ENCODE measurements around the gene HDAC11. TPM values are rescaled to one million over a fixed set of nuclear protein-coding genes. Genes with fewer than 3 reads are reported as not detected.

The HDAC11 gene
- total RNA-seq, 1 experiment from 2014 or later = 12.0 TPM

GRCh38 chr3:13532631-13533030 is 52.5 kb downstream of the HDAC11 start (continued):
- TF ChIP-seq ZNF416 (CRISPR knock-in tag; IDR thresholded peaks at IDR 0.05) = no peak
- TF ChIP-seq E2F1 (CRISPR knock-in tag; IDR thresholded peaks at IDR 0.05) = no peak
- TF ChIP-seq ATF1 (CRISPR knock-in tag; IDR thresholded peaks at IDR 0.05) = no peak
- no peak for TF ChIP-seq SP1 (CRISPR knock-in tag; conservative IDR thresholded peaks at IDR 0.05)
- no peak for TF ChIP-seq USF1 (CRISPR knock-in tag; IDR thresholded peaks at IDR 0.05)
- TF ChIP-seq OVOL2 (CRISPR knock-in tag; IDR thresholded peaks at IDR 0.05; ENCODE audit: borderline replicate concordance) = no peak
- no peak for TF ChIP-seq MLX (CRISPR knock-in tag; IDR thresholded peaks at IDR 0.05)

- ATAC-seq (no peak), DNase-seq (ENCODE audit: low spot score) (no peak)
- Mint-ChIP-seq H3K4me1 (peaks cover 18% of the 10 kb centered on the region), H3K27ac (no peak overlapping the region; the same call in 1 of the 2 replicates), H3K27me3 (ENCODE audit: low read depth) (no peaks in the 10 kb centered on the region; the same call in none of the 2 replicates), H3K36me3 (no peaks in the 10 kb centered on the region), H3K9me3 (peaks cover 6% of the 10 kb centered on the region), H3K4me3 (no peak overlapping the region)
- TF ChIP-seq, protein P1, sequence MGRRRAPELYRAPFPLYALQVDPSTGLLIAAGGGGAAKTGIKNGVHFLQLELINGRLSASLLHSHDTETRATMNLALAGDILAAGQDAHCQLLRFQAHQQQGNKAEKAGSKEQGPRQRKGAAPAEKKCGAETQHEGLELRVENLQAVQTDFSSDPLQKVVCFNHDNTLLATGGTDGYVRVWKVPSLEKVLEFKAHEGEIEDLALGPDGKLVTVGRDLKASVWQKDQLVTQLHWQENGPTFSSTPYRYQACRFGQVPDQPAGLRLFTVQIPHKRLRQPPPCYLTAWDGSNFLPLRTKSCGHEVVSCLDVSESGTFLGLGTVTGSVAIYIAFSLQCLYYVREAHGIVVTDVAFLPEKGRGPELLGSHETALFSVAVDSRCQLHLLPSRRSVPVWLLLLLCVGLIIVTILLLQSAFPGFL (CRISPR knock-in tag; IDR thresholded peaks at IDR 0.05; ENCODE audit: borderline replicate concordance) = no peak
- TF ChIP-seq JUN (CRISPR knock-in tag; IDR thresholded peaks at IDR 0.05) (no peak), ZNF232 (CRISPR knock-in tag; IDR thresholded peaks at IDR 0.05) (no peak), NFATC4 (CRISPR knock-in tag; IDR thresholded peaks at IDR 0.05) (no peak), ESRRA (CRISPR knock-in tag; IDR thresholded peaks at IDR 0.05; ENCODE audit: borderline replicate concordance) (no peak), ZNF425 (CRISPR knock-in tag; conservative IDR thresholded peaks at IDR 0.05) (no peak), ZNF317 (CRISPR knock-in tag; IDR thresholded peaks at IDR 0.05; ENCODE audit: borderline replicate concordance, low read depth) (no peak), ZNF263 (CRISPR knock-in tag; IDR thresholded peaks at IDR 0.05; ENCODE audit: low read depth) (no peak)
- TF ChIP-seq, protein P2, sequence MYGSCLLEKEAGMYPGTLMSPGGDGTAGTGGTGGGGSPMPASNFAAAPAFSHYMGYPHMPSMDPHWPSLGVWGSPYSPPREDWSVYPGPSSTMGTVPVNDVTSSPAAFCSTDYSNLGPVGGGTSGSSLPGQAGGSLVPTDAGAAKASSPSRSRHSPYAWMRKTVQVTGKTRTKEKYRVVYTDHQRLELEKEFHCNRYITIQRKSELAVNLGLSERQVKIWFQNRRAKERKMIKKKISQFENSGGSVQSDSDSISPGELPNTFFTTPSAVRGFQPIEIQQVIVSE (CRISPR knock-in tag; IDR thresholded peaks at IDR 0.05; ENCODE audit: borderline replicate concordance) = no peak
- POLR2A ChIA-PET = no interaction called here
- CTCF ChIA-PET = interaction anchor here (2.1 kb wide), 1 partner anchor 37 kb away, joined by 6 read pairs; no protein-coding TSS in a partner anchor
Measured at GRCh38 chr3:13533885-13534301, 53.8 kb downstream of the HDAC11 start.

GRCh38 chr3:13535526-13535875 is 55.4 kb downstream of the HDAC11 start:
- no peak for ATAC-seq
- H3K27ac Mint-ChIP-seq = no peak overlapping the region
- H3K4me3 Mint-ChIP-seq = no peak overlapping the region
- no peaks in the 10 kb centered on the region for H3K36me3 Mint-ChIP-seq
- POLR2A ChIA-PET = no interaction called here
- CTCF ChIA-PET = no interaction called here
- peaks cover 6% of the 10 kb centered on the region for H3K9me3 Mint-ChIP-seq
- H3K4me1 Mint-ChIP-seq = peaks cover 16% of the 10 kb centered on the region
- DNase-seq (ENCODE audit: low spot score) = no peak
- no peaks in the 10 kb centered on the region; the same call in 1 of the 2 replicates for H3K27me3 Mint-ChIP-seq (ENCODE audit: low read depth)
- TF ChIP-seq RELA (CRISPR knock-in tag; IDR thresholded peaks at IDR 0.05; ENCODE audit: borderline replicate concordance) (no peak), CREB1 (CRISPR knock-in tag; IDR thresholded peaks at IDR 0.05) (no peak)
- TF ChIP-seq, protein P2 (CRISPR knock-in tag; IDR thresholded peaks at IDR 0.05; ENCODE audit: borderline replicate concordance) = no peak
- TF ChIP-seq, protein P1 (CRISPR knock-in tag; IDR thresholded peaks at IDR 0.05; ENCODE audit: borderline replicate concordance) = no peak
- TF ChIP-seq, protein P3, sequence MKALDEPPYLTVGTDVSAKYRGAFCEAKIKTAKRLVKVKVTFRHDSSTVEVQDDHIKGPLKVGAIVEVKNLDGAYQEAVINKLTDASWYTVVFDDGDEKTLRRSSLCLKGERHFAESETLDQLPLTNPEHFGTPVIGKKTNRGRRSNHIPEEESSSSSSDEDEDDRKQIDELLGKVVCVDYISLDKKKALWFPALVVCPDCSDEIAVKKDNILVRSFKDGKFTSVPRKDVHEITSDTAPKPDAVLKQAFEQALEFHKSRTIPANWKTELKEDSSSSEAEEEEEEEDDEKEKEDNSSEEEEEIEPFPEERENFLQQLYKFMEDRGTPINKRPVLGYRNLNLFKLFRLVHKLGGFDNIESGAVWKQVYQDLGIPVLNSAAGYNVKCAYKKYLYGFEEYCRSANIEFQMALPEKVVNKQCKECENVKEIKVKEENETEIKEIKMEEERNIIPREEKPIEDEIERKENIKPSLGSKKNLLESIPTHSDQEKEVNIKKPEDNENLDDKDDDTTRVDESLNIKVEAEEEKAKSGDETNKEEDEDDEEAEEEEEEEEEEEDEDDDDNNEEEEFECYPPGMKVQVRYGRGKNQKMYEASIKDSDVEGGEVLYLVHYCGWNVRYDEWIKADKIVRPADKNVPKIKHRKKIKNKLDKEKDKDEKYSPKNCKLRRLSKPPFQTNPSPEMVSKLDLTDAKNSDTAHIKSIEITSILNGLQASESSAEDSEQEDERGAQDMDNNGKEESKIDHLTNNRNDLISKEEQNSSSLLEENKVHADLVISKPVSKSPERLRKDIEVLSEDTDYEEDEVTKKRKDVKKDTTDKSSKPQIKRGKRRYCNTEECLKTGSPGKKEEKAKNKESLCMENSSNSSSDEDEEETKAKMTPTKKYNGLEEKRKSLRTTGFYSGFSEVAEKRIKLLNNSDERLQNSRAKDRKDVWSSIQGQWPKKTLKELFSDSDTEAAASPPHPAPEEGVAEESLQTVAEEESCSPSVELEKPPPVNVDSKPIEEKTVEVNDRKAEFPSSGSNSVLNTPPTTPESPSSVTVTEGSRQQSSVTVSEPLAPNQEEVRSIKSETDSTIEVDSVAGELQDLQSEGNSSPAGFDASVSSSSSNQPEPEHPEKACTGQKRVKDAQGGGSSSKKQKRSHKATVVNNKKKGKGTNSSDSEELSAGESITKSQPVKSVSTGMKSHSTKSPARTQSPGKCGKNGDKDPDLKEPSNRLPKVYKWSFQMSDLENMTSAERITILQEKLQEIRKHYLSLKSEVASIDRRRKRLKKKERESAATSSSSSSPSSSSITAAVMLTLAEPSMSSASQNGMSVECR (CRISPR knock-in tag; IDR thresholded peaks at IDR 0.05; ENCODE audit: borderline replicate concordance) = no peak
